GM20000 (cell line): ENCODE data around the gene HDDC3.

ENCODE experiments used
- DNase-seq: peaks from one replicate; pipeline ENCODE4 v3.0.0; 2012; ENCODE audit warnings: low spot score
- TF ChIP-seq, protein P1 (sequence below): IDR thresholded peaks from 2 replicates; pipeline ENCODE4 v1.5.1; 2012; ENCODE audit warnings: mild to moderate bottlenecking, control low read depth; ENCODE audit errors: extremely low read depth, missing control alignments

HDDC3 gene

DNA sequence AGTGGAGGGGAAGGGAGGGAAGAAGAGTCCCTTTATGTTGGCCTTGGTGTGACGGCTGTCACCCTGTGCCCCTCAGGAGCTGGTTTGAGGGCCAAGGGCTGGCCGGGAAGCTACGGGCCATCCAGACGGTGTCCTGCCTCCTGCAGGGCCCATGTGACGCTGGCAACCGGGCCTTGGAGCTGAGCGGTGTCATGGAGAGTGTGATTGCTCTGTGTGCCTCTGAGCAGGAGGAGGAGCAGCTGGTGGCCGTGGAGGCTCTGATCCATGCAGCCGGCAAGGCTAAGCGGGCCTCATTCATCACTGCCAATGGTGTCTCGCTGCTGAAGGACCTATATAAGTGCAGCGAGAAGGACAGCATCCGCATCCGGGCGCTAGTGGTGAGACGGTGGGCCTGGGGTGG, 14.2 kb upstream of the HDDC3 start:
- TF ChIP-seq, protein P1, sequence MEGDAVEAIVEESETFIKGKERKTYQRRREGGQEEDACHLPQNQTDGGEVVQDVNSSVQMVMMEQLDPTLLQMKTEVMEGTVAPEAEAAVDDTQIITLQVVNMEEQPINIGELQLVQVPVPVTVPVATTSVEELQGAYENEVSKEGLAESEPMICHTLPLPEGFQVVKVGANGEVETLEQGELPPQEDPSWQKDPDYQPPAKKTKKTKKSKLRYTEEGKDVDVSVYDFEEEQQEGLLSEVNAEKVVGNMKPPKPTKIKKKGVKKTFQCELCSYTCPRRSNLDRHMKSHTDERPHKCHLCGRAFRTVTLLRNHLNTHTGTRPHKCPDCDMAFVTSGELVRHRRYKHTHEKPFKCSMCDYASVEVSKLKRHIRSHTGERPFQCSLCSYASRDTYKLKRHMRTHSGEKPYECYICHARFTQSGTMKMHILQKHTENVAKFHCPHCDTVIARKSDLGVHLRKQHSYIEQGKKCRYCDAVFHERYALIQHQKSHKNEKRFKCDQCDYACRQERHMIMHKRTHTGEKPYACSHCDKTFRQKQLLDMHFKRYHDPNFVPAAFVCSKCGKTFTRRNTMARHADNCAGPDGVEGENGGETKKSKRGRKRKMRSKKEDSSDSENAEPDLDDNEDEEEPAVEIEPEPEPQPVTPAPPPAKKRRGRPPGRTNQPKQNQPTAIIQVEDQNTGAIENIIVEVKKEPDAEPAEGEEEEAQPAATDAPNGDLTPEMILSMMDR = no peak
- DNase-seq = no peak

DNA sequence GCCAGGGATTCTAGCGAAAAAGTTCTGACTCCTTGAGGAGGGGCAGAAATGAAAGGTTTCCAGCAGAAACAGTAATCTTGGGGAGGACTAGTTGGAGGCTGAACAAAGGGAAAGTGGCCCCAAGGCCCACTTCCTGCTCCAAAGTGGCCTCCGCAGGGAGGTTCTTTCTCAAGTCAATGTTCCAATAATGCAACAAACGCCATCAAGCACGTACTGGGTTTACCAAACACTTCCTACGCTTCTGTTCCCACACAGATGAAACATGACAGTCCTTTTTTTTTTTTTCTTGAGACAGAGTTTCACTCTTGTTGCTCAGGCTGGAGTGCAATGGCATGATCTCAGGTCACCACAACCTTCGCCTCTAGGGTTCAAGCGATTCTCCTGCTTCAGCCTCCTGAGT, 12.7 kb upstream of the HDDC3 start:
- DNase-seq = no peak
- TF ChIP-seq, protein P1 = no peak

DNA sequence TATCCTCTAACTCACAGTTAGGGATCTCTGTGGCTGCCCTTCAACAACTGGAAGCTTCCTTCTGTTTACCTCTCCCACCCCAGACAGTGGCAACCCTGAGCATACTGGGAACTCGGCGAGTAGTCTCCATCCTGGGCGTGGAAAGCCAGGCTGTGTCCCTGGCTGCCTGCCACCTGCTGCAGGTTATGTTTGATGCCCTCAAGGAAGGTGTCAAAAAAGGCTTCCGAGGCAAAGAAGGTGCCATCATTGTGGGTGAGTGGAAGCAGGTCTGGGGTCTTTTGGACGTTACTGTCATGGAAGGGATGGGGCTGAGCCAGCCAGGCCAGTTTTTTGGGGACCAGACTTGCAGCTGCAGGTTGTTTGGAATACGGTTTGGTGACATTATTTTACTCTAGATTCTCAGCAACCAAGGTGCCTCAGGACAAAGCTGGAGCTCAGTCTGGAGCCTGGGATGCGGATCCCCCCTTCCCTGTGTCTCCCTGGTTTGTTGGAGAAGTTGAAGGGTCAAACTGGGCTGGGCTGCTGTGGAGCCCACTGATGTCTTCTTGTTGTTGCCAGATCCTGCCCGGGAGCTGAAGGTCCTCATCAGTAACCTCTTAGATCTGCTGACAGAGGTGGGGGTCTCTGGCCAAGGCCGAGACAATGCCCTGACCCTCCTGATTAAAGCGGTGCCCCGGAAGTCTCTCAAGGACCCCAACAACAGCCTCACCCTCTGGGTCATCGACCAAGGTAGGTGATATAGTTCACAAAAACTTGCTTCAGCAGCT, 10.2 kb upstream of the HDDC3 start:
- DNase-seq = no peak
- TF ChIP-seq, protein P1 = no peak

DNA sequence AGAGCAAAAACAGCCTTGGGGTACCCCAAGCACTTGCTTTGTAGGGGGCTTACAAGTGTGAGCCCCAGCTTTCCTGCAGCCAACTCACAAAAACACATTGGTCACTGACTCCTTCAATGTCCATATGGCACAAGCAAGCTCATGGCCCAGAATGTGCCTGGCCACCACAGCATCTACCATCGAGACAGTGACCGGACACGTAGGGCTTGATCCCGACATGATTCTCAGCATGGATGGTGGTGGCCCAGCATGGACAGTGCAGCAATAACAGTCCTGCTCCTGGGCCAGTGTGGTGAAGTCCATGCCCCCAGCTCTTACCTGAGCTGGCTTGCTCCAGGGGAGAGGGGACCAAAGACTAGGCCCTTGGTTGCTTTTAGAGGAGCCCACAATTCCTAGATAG, 8.7 kb upstream of the HDDC3 start:
- TF ChIP-seq, protein P1 = no peak
- DNase-seq = no peak

DNA sequence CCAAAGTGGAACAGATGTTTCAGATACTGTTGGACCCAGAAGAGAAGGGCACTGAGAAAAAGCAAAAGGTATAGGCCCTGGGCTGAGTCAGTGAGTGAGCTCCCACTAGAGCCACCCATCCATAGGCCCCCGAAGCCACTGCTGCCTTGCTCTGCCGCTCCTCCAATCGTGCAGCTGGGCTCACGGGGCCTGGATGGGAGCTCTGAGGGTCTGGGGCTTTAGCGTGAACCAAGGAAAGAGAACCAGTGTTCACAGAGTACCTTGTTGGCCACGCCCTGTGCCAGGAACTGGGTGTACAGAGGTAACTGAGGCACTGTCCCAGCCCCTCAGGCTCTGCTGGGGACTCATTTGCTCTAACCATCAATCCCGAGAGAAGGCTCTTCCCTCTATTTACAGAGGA, 7.4 kb upstream of the HDDC3 start:
- DNase-seq = no peak
- TF ChIP-seq, protein P1 = no peak

DNA sequence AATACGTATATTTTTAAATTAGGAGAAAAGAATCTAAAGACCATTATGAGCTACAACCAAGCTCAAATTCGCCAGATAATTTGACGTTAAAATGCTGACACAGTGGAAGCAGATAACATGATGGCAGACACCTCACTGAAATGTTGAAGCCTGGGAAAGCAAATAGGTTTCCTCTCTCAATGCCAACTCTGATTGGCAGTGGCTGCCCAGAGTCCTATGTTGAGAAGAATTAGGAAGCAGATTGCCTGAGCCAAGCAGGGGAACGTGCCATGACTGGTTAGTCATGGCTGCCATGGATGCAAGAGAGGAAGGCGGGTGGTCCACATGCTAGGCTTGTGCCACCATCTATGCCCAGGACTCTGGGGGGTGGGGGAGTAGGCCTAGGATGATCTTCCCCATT, 5.9 kb upstream of the HDDC3 start:
- no peak for DNase-seq
- TF ChIP-seq, protein P1 = no peak

DNA sequence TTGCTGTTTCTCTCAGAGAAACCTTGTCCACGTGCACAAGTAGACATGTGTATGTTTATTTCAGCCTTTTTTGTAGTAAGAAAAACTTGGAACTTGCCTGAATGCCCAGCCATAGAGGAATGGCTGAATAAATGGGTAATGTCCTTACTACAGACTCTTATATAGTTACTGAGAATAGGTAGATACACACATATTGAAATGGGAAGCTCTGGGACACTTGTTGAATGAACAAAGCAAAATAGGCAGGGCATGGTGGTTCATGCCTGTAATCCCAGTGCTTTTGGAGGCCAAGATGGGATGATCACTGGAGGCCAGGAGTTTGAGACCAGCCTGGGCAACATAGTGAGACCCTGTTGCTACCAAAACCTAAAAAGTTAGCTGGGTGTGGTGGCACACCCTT, 4.5 kb upstream of the HDDC3 start:
- DNase-seq = no peak
- TF ChIP-seq, protein P1 = no peak
